Activated T-cell treated with anti-CD3 and anti-CD28 coated beads, Interleukin-2, amount 50 U/mL, for 24 hours (primary cell): Measurements from ENCODE around the gene GADL1.

Source experiments
- DNase-seq: peaks from one replicate; pipeline ENCODE4 v3.0.0-alpha.2; 2020
- H3K27ac Mint-ChIP-seq: 2 replicates; pipeline ENCODE4 v1.8.0; 2020; ENCODE audit warnings: mild to moderate bottlenecking, mixed read lengths
- H3K27me3 Mint-ChIP-seq: 2 replicates; pipeline ENCODE4 v1.8.0; 2020; ENCODE audit warnings: mixed read lengths
- H3K36me3 Mint-ChIP-seq: 2 replicates; pipeline ENCODE4 v1.8.0; 2020; ENCODE audit warnings: low read depth, mixed read lengths
- H3K4me1 Mint-ChIP-seq: 2 replicates; pipeline ENCODE4 v1.8.0; 2020; ENCODE audit warnings: low read depth, mixed read lengths
- H3K4me3 Mint-ChIP-seq: 2 replicates; pipeline ENCODE4 v1.8.0; 2020; ENCODE audit warnings: mild to moderate bottlenecking, moderate library complexity, mixed read lengths
- H3K9me3 Mint-ChIP-seq: 2 replicates; pipeline ENCODE4 v1.8.0; 2020; ENCODE audit warnings: mixed read lengths

Gene GADL1, protein sequence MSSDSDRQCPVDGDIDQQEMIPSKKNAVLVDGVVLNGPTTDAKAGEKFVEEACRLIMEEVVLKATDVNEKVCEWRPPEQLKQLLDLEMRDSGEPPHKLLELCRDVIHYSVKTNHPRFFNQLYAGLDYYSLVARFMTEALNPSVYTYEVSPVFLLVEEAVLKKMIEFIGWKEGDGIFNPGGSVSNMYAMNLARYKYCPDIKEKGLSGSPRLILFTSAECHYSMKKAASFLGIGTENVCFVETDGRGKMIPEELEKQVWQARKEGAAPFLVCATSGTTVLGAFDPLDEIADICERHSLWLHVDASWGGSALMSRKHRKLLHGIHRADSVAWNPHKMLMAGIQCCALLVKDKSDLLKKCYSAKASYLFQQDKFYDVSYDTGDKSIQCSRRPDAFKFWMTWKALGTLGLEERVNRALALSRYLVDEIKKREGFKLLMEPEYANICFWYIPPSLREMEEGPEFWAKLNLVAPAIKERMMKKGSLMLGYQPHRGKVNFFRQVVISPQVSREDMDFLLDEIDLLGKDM

DNA sequence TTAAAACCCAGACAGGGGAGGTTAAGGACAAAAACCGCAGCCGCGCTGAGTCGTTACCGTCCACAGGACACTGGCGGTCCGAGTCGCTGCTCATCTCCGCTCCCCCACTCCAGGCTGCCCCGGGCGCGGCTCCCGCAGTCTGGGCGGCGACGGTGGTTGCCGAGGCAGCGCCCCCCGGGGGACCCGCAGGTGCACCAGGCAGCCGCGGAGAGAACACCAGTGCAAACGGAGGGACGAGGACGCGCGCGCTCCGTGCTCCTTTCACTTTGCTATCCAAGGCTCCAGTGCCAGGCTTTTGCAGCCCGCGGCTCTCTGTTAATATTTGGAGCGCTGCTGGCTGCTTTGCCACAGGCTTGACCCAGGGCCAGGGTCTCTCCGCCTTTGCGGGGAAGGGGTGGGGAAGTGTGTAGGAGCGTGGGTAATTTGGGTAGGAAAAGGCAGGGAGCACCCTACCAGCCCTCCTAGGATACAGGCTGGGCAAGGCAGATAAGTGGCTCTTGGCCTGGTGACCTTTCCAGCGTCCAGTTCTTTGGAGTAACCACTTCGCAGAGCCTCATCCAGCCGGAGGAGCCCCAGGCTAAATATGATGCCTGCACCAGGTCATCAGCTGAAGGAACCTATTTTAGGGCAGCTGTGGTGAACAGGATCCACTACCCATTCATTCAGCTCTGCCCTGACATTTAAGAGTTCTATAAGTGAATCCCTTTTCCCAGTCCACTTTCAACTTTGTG lies at the start of gene GADL1:
Gene GADL1 (minus strand): TSS at position 141 of the 731 bp plus-strand sequence. CDS start 47 bp downstream, at position 94.
- DNase-seq: peak; percentile 37
- Mint-ChIP-seq H3K4me1 (peaks cover 17% of the 10 kb centered on the region), H3K36me3 (no peaks in the 10 kb centered on the region), H3K9me3 (no peaks in the 10 kb centered on the region), H3K4me3 (peak within 1 kb of the TSS; percentile 60), H3K27me3 (peaks cover 49% of the 10 kb centered on the region), H3K27ac (no peak within 1 kb of the TSS)

DNA sequence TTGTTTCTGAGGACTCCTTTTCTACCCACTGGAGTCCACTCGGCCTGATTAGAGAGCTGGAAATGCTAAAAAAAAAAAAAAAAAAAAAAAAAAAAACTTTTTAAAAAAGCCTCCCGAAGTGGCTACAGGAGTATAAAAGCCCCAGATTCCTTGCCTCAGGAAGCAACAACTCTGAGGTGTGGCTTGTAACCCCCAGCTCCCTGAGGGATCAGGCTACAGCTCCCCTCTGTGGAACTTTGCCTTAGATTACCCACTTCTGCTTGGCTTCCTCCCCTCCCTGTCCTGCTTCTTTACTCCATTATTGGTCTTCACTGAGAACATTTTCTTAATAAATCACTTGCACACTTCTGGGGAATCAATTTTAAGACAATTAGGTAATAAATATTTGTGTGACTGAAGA lies 49.7 kb upstream of the GADL1 start:
- no peak for DNase-seq
- no peak overlapping the region for H3K27ac Mint-ChIP-seq
- H3K4me1 Mint-ChIP-seq: peaks cover 5% of the 10 kb centered on the region
- peaks cover 11% of the 10 kb centered on the region for H3K9me3 Mint-ChIP-seq
- H3K27me3 Mint-ChIP-seq: peaks cover 6% of the 10 kb centered on the region
- no peaks in the 10 kb centered on the region for H3K36me3 Mint-ChIP-seq
- H3K4me3 Mint-ChIP-seq: no peak overlapping the region

DNA sequence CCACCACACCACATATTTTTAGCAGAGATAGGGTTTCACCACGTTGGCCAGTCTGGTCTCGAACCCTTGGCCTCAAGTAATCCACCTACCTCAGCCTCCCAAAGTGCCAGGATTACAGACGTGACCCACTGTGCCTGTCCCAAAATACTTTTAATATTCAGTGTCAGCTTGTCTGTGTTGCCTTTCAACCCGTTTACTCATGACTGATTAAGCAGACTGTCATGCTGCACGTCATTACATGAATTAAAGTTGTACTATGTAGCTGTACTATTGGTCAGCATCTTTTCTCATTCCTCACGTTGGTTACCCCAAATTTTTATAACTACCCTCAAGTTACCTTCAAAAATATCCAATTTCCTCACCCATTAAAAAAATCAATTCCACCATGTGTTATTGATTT lies 48.7 kb upstream of the GADL1 start:
- Mint-ChIP-seq H3K4me1 (peaks cover 3% of the 10 kb centered on the region), H3K27ac (no peak overlapping the region), H3K36me3 (no peaks in the 10 kb centered on the region), H3K27me3 (peaks cover 6% of the 10 kb centered on the region), H3K9me3 (peaks cover 11% of the 10 kb centered on the region), H3K4me3 (no peak overlapping the region)
- no peak for DNase-seq

DNA sequence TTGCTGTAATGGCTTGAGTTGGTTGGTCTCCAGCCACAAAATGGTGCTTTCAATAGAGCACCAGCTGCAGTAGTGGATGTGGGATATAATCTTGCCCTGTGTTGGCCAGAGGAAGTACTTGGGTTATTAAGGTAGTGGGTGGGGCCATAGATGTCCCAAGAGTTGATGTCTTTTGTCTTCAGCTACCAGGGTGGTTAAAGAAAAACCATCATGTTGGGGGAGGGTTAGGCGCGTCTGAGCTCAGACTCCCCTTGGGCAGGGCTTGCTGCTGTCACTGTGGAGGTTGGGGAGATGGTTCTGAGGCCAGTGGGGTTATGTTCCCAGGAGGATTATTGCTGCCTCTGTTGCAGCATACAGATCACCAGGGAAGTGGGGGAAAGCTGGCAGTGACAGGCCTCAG lies 46.9 kb upstream of the GADL1 start:
- Mint-ChIP-seq H3K36me3 (no peaks in the 10 kb centered on the region), H3K4me1 (peaks cover 3% of the 10 kb centered on the region), H3K4me3 (no peak overlapping the region), H3K9me3 (peaks cover 11% of the 10 kb centered on the region), H3K27ac (no peak overlapping the region), H3K27me3 (peaks cover 6% of the 10 kb centered on the region)
- DNase-seq: no peak

DNA sequence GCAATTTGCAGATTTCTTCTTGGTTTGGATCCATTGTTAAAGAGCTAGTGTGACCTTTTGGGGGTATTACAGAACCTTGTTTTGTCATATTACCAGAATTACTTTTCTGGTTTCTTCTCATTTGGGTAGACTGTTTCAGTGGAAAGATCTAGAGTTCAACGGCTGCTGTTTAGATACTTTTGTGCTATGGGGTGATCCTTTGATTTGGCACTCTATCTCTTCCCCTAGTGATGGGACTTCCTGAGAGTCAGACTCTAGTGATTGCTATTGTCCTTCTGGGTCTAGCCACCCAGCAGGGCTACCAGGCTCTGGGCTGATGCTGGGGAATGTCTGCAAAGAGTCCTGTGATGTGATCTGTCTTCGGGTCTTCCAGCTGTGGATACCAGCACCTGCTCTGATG lies 46.3 kb upstream of the GADL1 start:
- Mint-ChIP-seq H3K27me3 (peaks cover 6% of the 10 kb centered on the region), H3K36me3 (no peaks in the 10 kb centered on the region), H3K9me3 (peaks cover 11% of the 10 kb centered on the region), H3K27ac (peak overlapping the region; percentile 35), H3K4me1 (peaks cover 3% of the 10 kb centered on the region), H3K4me3 (no peak overlapping the region)
- DNase-seq: no peak

DNA sequence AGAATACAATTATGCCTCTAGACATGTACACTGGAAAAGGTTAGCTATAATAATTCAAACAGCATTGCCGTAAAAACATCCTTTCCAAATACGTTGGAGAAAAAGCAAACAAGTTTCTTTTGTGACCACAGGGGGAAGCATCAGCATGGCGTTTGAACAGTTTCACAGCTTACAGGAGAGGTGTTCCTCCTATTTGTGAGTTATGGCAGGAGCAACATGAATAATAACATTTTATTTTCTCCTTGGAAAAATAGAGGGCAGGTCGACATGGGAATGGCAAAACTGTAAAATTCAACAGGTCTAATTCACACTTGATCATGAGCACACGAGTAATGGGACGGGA lies 39.7 kb upstream of the GADL1 start:
- no peak for DNase-seq
- Mint-ChIP-seq H3K27ac (no peak overlapping the region), H3K4me1 (peaks cover 8% of the 10 kb centered on the region), H3K9me3 (no peaks in the 10 kb centered on the region), H3K4me3 (no peak overlapping the region), H3K27me3 (no peaks in the 10 kb centered on the region), H3K36me3 (no peaks in the 10 kb centered on the region)

DNA sequence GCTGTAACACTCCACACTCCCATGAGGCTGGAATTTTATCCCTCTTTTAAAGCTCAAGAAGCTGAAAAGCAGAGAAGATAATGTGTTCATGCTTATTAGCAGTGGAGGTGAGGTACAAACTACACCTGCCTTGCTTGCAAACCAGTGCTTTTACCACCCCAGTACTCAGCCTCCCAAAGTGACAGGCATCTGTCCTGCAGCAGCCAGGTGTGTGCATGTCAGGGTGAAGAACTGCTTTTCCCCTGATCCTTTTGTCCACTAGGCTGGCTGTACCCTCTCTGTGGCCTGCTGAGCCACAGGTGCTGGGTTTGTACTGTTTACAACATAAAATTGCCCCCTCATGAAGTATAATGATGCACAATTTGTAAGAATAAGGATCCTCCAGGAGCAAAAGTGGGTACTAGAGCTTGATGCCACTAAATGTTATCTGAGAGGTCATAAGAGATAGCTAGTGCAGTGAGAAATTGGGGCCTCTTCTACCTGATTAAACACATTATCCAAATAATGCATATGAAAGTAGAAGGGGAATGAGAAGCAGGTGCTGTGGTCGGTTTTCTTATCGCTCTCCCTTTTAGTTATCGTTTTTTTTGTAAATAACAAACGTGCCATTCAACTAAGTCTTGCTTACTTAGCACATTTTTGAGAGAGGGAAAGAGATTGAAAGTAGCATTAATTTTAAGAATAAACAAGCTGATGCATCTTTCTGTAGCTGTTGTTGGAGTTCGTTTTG lies 39.2 kb upstream of the GADL1 start:
- H3K4me3 Mint-ChIP-seq: no peak overlapping the region
- no peaks in the 10 kb centered on the region for H3K36me3 Mint-ChIP-seq
- H3K27ac Mint-ChIP-seq: no peak overlapping the region
- H3K27me3 Mint-ChIP-seq: no peaks in the 10 kb centered on the region
- no peaks in the 10 kb centered on the region for H3K9me3 Mint-ChIP-seq
- DNase-seq: no peak
- peaks cover 8% of the 10 kb centered on the region for H3K4me1 Mint-ChIP-seq

DNA sequence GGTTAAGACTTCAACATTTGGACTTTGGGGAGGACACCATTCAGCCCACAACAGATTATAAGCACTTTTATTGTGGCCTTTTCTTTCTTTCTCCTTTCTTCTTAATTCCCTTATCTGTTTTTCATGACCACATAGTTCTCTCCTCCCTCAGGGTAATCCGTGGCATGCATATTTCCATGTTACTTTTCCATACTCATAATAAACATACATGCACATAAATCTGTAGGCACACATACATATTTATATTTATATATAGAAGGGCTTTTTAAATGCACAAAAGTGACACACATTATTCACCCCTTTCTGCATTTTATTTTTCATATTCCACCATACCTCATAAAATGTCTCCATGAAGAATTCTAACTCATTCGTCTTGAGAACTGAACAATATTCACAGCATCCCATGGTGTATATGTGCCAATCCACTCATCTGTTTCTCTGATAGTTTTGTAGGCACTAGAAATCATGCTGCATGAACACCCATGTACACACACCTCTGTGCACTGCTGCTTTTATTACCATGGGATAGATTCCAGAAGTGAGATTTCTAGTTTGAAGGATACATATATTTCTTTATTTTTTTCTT lies 38.1 kb upstream of the GADL1 start:
- H3K27ac Mint-ChIP-seq: no peak overlapping the region
- no peaks in the 10 kb centered on the region for H3K27me3 Mint-ChIP-seq
- DNase-seq: no peak
- no peaks in the 10 kb centered on the region for H3K9me3 Mint-ChIP-seq
- H3K4me3 Mint-ChIP-seq: no peak overlapping the region
- H3K4me1 Mint-ChIP-seq: peaks cover 8% of the 10 kb centered on the region
- H3K36me3 Mint-ChIP-seq: no peaks in the 10 kb centered on the region

DNA sequence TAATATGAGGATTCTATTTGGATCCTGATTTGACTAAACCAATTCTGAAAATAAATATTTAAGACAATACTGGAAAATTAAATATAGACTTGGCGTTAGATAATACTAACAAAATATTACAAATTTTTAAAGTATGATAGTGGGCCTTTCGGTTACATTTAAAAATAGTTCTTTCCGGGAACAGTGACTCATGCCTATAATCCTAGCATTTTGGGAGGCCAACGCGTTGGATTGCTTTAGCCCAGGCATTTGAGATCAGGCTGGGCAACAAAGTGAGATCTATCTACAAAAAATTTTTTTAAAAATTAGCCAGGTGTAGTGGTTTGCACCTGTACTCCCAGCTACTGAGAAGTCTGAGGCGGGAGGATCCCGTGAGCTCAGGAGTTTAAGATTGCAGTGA lies 30.3 kb upstream of the GADL1 start:
- H3K9me3 Mint-ChIP-seq: peaks cover 9% of the 10 kb centered on the region
- no peaks in the 10 kb centered on the region for H3K36me3 Mint-ChIP-seq
- DNase-seq: no peak
- no peak overlapping the region for H3K4me3 Mint-ChIP-seq
- H3K27me3 Mint-ChIP-seq: peaks cover 11% of the 10 kb centered on the region
- H3K4me1 Mint-ChIP-seq: no peaks in the 10 kb centered on the region
- no peak overlapping the region for H3K27ac Mint-ChIP-seq

DNA sequence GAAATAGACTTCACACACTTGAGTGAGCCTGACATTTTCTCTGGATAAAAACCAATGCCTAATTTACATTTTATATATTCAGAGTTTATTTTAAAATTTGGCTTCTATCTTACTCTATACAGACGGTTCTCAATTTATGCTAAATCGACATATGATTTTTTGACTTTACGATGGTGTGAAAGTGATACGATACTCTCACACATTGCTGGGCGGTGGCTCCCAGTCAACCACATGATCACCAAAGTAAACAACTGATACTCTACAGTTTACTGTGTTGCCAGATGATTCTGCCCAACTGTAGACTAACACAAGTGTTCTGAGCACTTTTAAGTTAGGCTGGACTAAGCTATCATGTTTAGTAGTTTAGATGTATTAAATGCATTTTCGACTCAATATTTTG lies 25.1 kb upstream of the GADL1 start:
- H3K36me3 Mint-ChIP-seq: no peaks in the 10 kb centered on the region
- H3K27me3 Mint-ChIP-seq: peaks cover 11% of the 10 kb centered on the region
- peaks cover 10% of the 10 kb centered on the region for H3K9me3 Mint-ChIP-seq
- no peak overlapping the region for H3K27ac Mint-ChIP-seq
- H3K4me1 Mint-ChIP-seq: no peaks in the 10 kb centered on the region
- no peak overlapping the region for H3K4me3 Mint-ChIP-seq
- no peak for DNase-seq

DNA sequence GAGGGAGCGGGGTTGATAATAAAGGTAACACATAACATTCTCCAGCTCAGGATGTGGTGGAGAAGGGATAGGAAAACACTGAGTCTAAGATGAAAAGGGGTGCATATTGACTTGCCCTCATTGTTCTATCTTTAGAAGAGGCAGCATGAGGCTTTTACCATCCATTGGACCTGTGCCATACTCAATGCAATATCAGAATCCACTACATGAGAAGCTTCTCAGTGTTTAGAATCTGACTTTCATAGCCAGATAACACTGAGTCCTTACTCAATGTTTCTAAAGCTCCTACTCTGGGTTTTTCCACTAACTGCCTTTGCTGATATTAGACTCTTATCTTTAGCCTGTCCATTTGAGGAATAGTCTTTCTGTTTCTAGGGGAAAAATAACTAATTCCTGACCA lies 24.3 kb upstream of the GADL1 start:
- no peak for DNase-seq
- H3K27me3 Mint-ChIP-seq: peaks cover 8% of the 10 kb centered on the region
- no peaks in the 10 kb centered on the region for H3K4me1 Mint-ChIP-seq
- H3K9me3 Mint-ChIP-seq: peaks cover 10% of the 10 kb centered on the region
- H3K4me3 Mint-ChIP-seq: no peak overlapping the region
- H3K36me3 Mint-ChIP-seq: no peaks in the 10 kb centered on the region
- no peak overlapping the region for H3K27ac Mint-ChIP-seq

DNA sequence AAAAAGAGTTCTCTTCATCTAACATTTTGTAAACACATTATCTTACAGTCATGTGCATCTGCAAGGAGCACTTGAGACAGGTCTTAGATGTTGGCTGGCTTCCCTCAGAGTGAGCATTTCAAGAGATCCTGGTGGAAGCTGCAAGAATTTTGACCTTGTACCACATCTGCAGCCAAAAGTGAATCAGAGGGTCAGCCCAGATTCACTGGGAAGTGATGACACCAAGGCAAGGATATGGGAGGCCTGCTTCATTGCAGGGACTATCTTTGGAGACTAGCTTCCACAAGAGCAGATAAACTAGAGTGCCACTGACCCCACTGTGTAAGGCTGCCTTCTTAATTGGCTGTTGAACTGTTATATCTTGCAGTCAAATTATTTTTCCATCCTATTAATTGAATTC lies 21.3 kb upstream of the GADL1 start:
- Mint-ChIP-seq H3K4me1 (no peaks in the 10 kb centered on the region), H3K27ac (no peak overlapping the region), H3K9me3 (peaks cover 10% of the 10 kb centered on the region), H3K27me3 (peaks cover 8% of the 10 kb centered on the region), H3K36me3 (no peaks in the 10 kb centered on the region), H3K4me3 (no peak overlapping the region)
- DNase-seq: no peak

DNA sequence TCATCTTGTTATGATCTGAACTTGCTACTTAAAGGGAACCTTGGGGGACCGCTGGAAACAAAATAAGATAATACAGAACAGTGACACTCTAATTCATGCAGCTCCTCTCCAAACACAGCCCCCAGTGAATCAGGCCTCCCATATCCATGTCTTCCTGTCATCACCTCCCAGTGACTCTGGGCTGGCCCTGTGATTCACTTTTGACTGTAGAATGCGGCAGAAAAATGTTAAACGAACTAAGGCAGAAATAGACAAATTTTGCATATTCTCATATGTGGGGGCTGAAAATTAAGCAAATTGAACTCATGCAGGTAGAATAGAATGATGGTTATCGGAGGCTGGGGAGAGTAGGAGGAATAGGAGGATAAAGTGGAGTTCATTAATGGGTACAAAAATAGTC lies 20.2 kb upstream of the GADL1 start:
- Mint-ChIP-seq H3K4me3 (no peak overlapping the region), H3K4me1 (no peaks in the 10 kb centered on the region), H3K27ac (no peak overlapping the region), H3K36me3 (no peaks in the 10 kb centered on the region), H3K27me3 (no peaks in the 10 kb centered on the region), H3K9me3 (no peaks in the 10 kb centered on the region)
- DNase-seq: no peak

DNA sequence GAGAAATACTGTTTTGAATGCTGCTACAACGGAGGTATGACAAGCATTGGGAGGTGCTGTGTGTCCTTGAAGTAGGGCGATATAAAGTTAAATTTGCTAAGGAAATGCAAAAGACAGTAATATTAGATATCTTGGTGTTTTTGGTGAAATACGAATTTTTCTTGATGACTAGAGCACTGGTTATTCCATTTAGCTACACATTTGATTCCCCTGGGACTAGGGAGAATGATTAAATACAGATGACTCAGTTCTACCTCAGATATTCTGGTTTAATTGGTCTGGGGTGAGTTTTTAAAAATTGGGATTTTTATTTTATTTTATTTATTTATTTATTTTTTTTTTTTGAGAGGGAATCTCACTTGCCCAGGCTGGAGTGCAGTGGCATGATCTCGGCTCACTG lies 18.7 kb upstream of the GADL1 start:
- Mint-ChIP-seq H3K9me3 (no peaks in the 10 kb centered on the region), H3K27ac (no peak overlapping the region), H3K4me3 (no peak overlapping the region), H3K36me3 (no peaks in the 10 kb centered on the region), H3K27me3 (no peaks in the 10 kb centered on the region), H3K4me1 (no peaks in the 10 kb centered on the region)
- no peak for DNase-seq
